K562 (cell line): ENCODE results near the gene MEAK7. TPM values are rescaled to one million over a fixed set of nuclear protein-coding genes. Genes with fewer than 3 reads are reported as not detected.

Experiments
- ATAC-seq: fragments of 200-7000 bp; cut with Tn5 transposase; 3 replicates; pipeline ENCODE4 v1.9.1; 2020; ENCODE audit warnings: moderate library complexity
- BruUV-seq: library from RNA; stranded (reverse); fragments of 400-500 nt; replicated peaks from 2 replicates; lab custom pipeline; 2021; lab: Mats Ljungman, UMichigan
- CTCF ChIA-PET: fragments of 300-600 bp; formaldehyde crosslinking; extraction: SDS; loops from one replicate; lab custom pipeline; 2021; ENCODE audit warnings: low intra/inter-chr PET ratio; lab: Yijun Ruan, JAX
- POLR2A ChIA-PET: fragments of 300-600, 350-650 bp; sonication (Branson Sonifier 250); formaldehyde crosslinking; extraction: SDS; loops from one replicate; lab custom pipeline; 2021; ENCODE audit warnings: antibody characterized with exemption, inconsistent platforms; lab: Yijun Ruan, JAX
- DNase-seq, 4 experiments: peaks; one replicate each; pipeline versions ENCODE4 v3.0.0 to v3.0.0-alpha.2; 2011 to 2018; ENCODE audit warnings: low spot score in 3 of 4, mixed read lengths in 3 of 4; ENCODE audit errors: extremely low read depth in 1 of 4
- FAIRE-seq: peaks from 2 replicates; lab custom pipeline; 2011; peaks lifted over from hg19 to GRCh38; lab: Jason Lieb, UNC
- H2AFZ ChIP-seq: 2 replicates; pipeline ENCODE4 v1.6.0; 2011; ENCODE audit warnings: low read depth, low read length, control low read depth, inconsistent platforms
- H3K27ac ChIP-seq: fragments of 200-600 bp; 3 replicates; pipeline ENCODE4 v1.8.0; 2011; ENCODE audit warnings: low read depth, mild to moderate bottlenecking, control low read depth, inconsistent platforms, low read length, moderate library complexity, mixed read lengths; ENCODE audit errors: extremely low read depth
- H3K27me3 ChIP-seq, 2 experiments: fragments of 300-600 bp in 1 of 2; 2 replicates in 1 of 2; 3 replicates in 1 of 2; pipeline versions ENCODE4 v1.6.0 to v1.8.0; 2011; ENCODE audit warnings: inconsistent platforms in 2 of 2, low read length in 2 of 2, mild to moderate bottlenecking in 1 of 2, mixed read lengths in 1 of 2, moderate library complexity in 1 of 2; ENCODE audit not compliant: control insufficient read depth in 2 of 2, insufficient read depth in 2 of 2
- H3K36me3 ChIP-seq: fragments of 300-600 bp; 3 replicates; pipeline ENCODE4 v1.8.0; 2011; ENCODE audit warnings: mild to moderate bottlenecking, low read length, inconsistent platforms; ENCODE audit not compliant: control insufficient read depth, insufficient read depth
- H3K4me1 ChIP-seq, 2 experiments: fragments of 200-600 bp in 1 of 2; replicated peaks in 1 of 2; 2 replicates in 1 of 2; 3 replicates in 1 of 2; pipeline versions ENCODE4 v1.5.1 to v1.8.0; 2011; ENCODE audit warnings: inconsistent platforms in 2 of 2, low read length in 2 of 2, mild to moderate bottlenecking in 1 of 2, mixed read lengths in 1 of 2, moderate library complexity in 1 of 2; ENCODE audit not compliant: control insufficient read depth in 2 of 2, insufficient read depth in 2 of 2
- H3K4me2 ChIP-seq: 2 replicates; pipeline ENCODE4 v1.6.1; 2011; ENCODE audit warnings: low read length, control low read depth, inconsistent platforms, mixed read lengths; ENCODE audit not compliant: insufficient read depth
- H3K4me3 ChIP-seq: fragments of 200-600 bp; sonication (generic), shearing (Covaris generic); 2 replicates; pipeline ENCODE4 v1.5.1; 2016; ENCODE audit warnings: control low read depth, inconsistent platforms
- H3K79me2 ChIP-seq: fragments of 200-600 bp; 3 replicates; pipeline ENCODE4 v1.8.0; 2011; ENCODE audit warnings: low read length, inconsistent platforms; ENCODE audit not compliant: control insufficient read depth, insufficient read depth
- H3K9ac ChIP-seq, 2 experiments: 2 replicates each; pipeline versions ENCODE4 v1.6.0 to v1.6.1; 2011; ENCODE audit warnings: low read depth in 2 of 2, low read length in 2 of 2, control low read depth in 1 of 2, inconsistent platforms in 1 of 2, mild to moderate bottlenecking in 1 of 2, mixed read lengths in 1 of 2; ENCODE audit not compliant: insufficient read depth in 1 of 2
- H3K9me1 ChIP-seq: one replicate; pipeline ENCODE4 v1.6.0; 2011; ENCODE audit warnings: inconsistent platforms, mild to moderate bottlenecking, low read length, moderate library complexity; ENCODE audit not compliant: control insufficient read depth, insufficient read depth
- H3K9me3 ChIP-seq: replicated peaks from 2 replicates; pipeline ENCODE4 v1.5.1; 2011; ENCODE audit warnings: low read depth, low read length, inconsistent platforms; ENCODE audit not compliant: control insufficient read depth, insufficient read depth
- H4K20me1 ChIP-seq: replicated peaks from 2 replicates; pipeline ENCODE4 v1.6.1; 2011; ENCODE audit warnings: low read length, inconsistent platforms, mixed read lengths; ENCODE audit not compliant: control insufficient read depth, insufficient read depth
- FOXP1 ChIP-seq: sonication (generic); formaldehyde crosslinking; IDR thresholded peaks from 2 replicates; pipeline ENCODE4 v1.8.0; 2022; ENCODE audit warnings: mild to moderate bottlenecking, missing genetic modification reagents
- KDM5B ChIP-seq: fragments of 200-600 bp; sonication (generic); IDR thresholded peaks from 2 replicates; pipeline ENCODE4 v1.6.1; 2012; ENCODE audit warnings: low read depth, mild to moderate bottlenecking, moderate library complexity, low read length, control low read depth, inconsistent platforms; ENCODE audit not compliant: insufficient replicate concordance
- PREB ChIP-seq: sonication (generic); formaldehyde crosslinking; IDR thresholded peaks from 2 replicates; pipeline ENCODE4 v1.8.1; 2023; ENCODE audit warnings: mild to moderate bottlenecking, missing genetic modification reagents
- RBM22 ChIP-seq: fragments of 200-400 bp; formaldehyde crosslinking; IDR thresholded peaks from 2 replicates; pipeline ENCODE4 v1.6.1; 2018; ENCODE audit warnings: low read length, low read depth; ENCODE audit not compliant: poor library complexity, severe bottlenecking
- RREB1 ChIP-seq: fragments of 250-450 bp; sonication (Bioruptor Pico); IDR thresholded peaks from 2 replicates; pipeline ENCODE4 v1.4.0; 2020
- ZNF146 ChIP-seq: IDR thresholded peaks from one replicate; pipeline ENCODE4 v1.6.1; 2018; ENCODE audit warnings: missing compliant biosample characterization; ENCODE audit not compliant: unreplicated experiment
- WGBS: fragments of 100-300 bp; shearing (Covaris generic); methylation state at CpG from one replicate; pipeline ENCODE4 v1.1.6; 2016; ENCODE audit warnings: low coverage, mixed read lengths; ENCODE audit not compliant: insufficient coverage; ENCODE audit errors: missing lambda C conversion rate; 5-methylcytosine and 5-hydroxymethylcytosine counted together
- in situ Hi-C: fragments of 300-500 bp; cut with MboI; formaldehyde crosslinking; loops from 4 replicates; pipeline ENCODE4 v1.15.0; 2018; ENCODE audit warnings: inconsistent platforms, mixed read lengths
- intact Hi-C: fragments of 100-400 bp; cut with micrococcal nuclease; formaldehyde crosslinking; loops from 2 replicates; pipeline ENCODE4 v1.14.2; 2022
- polyA plus RNA-seq, 8 experiments: library from polyadenylated mRNA; depleted of rRNA in 4 of 8; stranded (reverse) in 5 of 8; unstranded in 3 of 8; fragments of >200 nt; fragmentation: Nextera tagmentation in 2 of 8; fragmentation: Illumina TruSeq in 1 of 8; extraction: Ambion mirVana in 2 of 8; extraction: Trizol in 1 of 8; gene quantifications; 2 replicates each; pipeline versions ENCODE4 v1.2.1 to v1.2.3, GENCODE V29; 2011 to 2014; ENCODE audit warnings: inconsistent platforms in 1 of 8, missing spikeins in 1 of 8
- total RNA-seq, 7 experiments: library from RNA; depleted of rRNA in 6 of 7; stranded (reverse); fragments of >200 nt in 6 of 7; fragmentation: Illumina TruSeq in 2 of 7; extraction: Trizol in 2 of 7; gene quantifications; 2 replicates each; pipeline versions ENCODE4 v1.2.1 to v1.2.3, GENCODE V29; 2011 to 2021; ENCODE audit warnings: low replicate concordance in 1 of 7
- TF ChIP-seq, protein P1 (sequence below), 2 experiments: fragments of 450-650 bp; IDR thresholded peaks; 2 replicates each; pipeline ENCODE4 v1.6.1; 2016
- TF ChIP-seq, protein P2 (sequence below): fragments of 450-650 bp; conservative IDR thresholded peaks from 2 replicates; pipeline ENCODE4 v1.6.1; 2016; ENCODE audit warnings: missing genetic modification characterization, low read depth, mild to moderate bottlenecking, control low read depth, missing compliant biosample characterization
- TF ChIP-seq, protein P3 (sequence below): fragments of 250-450 bp; sonication (Bioruptor Pico); IDR thresholded peaks from 2 replicates; pipeline ENCODE4 v1.4.0; 2020

MEAK7 gene
- total and polyA plus RNA-seq, 9 of the 15 experiments (the other 6 are each of a cell fraction or from before 2014, with no cell fraction given), result 1.4 to 14.5 (median 6.3) TPM

DNA sequence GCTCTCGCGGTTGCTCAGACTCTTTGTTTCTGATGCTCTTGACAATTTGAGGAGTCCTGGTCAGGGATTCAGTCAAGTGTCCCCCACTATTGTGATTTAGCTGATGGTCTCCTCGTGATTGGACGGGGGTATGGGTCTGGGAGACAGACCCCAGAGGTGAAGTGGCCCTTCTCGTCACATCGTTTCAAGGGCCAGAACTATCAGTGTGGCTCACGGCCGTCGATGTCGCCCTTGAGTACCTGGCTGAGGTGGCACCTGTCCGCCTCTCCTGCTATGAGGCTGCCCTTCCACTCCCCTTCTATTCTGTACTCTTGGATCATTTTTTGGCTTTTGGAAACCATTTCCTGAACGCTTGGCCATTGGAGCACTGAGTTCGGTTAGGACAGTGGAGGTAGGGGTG lies 7.4 kb upstream of the MEAK7 start:
- 0 out of 2 replicates have a peak, but pooled peaks cover 4% of the 10 kb centered on the region for H4K20me1 ChIP-seq
- H2AFZ ChIP-seq, result peak overlapping the region; percentile 16; the same call in 1 of the 2 replicates
- no peak overlapping the region for H3K4me3 ChIP-seq
- H3K9me3 ChIP-seq, result no peaks in the 10 kb centered on the region
- ATAC-seq (no peak), DNase-seq (no peak), FAIRE-seq (no peak)
- H3K9ac ChIP-seq, result no peak overlapping the region
- in situ Hi-C loops (loop anchor here (5.0 kb wide), 3 partner anchors 110 to 460 kb away; no protein-coding TSS in a partner anchor), intact Hi-C loops (loop anchor here (1.0 to 5.0 kb wide), 5 partner anchors 40 to 459 kb away; partner anchors contain the start of gene COTL1)
- H3K79me2 ChIP-seq, result no peaks in the 10 kb centered on the region
- ChIA-PET CTCF (interaction anchor here (1.1 to 7.9 kb wide), 7 partner anchors 109 to 461 kb away, joined by 3 to 120 read pairs (median 9); partner anchors contain the start of gene COTL1), POLR2A (interaction anchor here (0.7 kb wide), 1 partner anchor 41 kb away, joined by 3 read pairs; no protein-coding TSS in a partner anchor)
- peaks cover 0 to 7% of the 10 kb centered on the region in 2 experiments; a peak in 1 of 5 replicates for H3K27me3 ChIP-seq
- peak overlapping the region; percentile 32; the same call in 1 of the 2 replicates for H3K4me2 ChIP-seq
- no peak overlapping the region for H3K27ac ChIP-seq
- H3K9me1 ChIP-seq, result no peaks in the 10 kb centered on the region
- 30% methylated on average over 13 of the region's 13 CpGs for whole genome bisulfite sequencing
- H3K36me3 ChIP-seq, result no peaks in the 10 kb centered on the region
- H3K4me1 ChIP-seq, result peaks cover 7 to 15% of the 10 kb centered on the region in 2 experiments; a peak in 4 of 5 replicates
- BruUV-seq, result no TSS peak
- TF ChIP-seq ZNF146 (CRISPR knock-in tag) (no peak), KDM5B (no peak), RREB1 (CRISPR knock-in tag) (0 out of 2 replicates have a peak, but pooled peaks have one; percentile 47), RBM22 (no peak), PREB (CRISPR knock-in tag) (no peak), FOXP1 (CRISPR knock-in tag) (0 out of 2 replicates have a peak, but pooled peaks have one; percentile 31)
- TF ChIP-seq, protein P1, sequence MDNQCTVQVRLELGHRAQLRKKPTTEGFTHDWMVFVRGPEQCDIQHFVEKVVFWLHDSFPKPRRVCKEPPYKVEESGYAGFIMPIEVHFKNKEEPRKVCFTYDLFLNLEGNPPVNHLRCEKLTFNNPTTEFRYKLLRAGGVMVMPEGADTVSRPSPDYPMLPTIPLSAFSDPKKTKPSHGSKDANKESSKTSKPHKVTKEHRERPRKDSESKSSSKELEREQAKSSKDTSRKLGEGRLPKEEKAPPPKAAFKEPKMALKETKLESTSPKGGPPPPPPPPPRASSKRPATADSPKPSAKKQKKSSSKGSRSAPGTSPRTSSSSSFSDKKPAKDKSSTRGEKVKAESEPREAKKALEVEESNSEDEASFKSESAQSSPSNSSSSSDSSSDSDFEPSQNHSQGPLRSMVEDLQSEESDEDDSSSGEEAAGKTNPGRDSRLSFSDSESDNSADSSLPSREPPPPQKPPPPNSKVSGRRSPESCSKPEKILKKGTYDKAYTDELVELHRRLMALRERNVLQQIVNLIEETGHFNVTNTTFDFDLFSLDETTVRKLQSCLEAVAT (IDR thresholded peaks at IDR 0.05), result no peak
- TF ChIP-seq, protein P2, sequence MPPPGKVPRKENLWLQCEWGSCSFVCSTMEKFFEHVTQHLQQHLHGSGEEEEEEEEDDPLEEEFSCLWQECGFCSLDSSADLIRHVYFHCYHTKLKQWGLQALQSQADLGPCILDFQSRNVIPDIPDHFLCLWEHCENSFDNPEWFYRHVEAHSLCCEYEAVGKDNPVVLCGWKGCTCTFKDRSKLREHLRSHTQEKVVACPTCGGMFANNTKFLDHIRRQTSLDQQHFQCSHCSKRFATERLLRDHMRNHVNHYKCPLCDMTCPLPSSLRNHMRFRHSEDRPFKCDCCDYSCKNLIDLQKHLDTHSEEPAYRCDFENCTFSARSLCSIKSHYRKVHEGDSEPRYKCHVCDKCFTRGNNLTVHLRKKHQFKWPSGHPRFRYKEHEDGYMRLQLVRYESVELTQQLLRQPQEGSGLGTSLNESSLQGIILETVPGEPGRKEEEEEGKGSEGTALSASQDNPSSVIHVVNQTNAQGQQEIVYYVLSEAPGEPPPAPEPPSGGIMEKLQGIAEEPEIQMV (tag), result no peak
- TF ChIP-seq, protein P3, sequence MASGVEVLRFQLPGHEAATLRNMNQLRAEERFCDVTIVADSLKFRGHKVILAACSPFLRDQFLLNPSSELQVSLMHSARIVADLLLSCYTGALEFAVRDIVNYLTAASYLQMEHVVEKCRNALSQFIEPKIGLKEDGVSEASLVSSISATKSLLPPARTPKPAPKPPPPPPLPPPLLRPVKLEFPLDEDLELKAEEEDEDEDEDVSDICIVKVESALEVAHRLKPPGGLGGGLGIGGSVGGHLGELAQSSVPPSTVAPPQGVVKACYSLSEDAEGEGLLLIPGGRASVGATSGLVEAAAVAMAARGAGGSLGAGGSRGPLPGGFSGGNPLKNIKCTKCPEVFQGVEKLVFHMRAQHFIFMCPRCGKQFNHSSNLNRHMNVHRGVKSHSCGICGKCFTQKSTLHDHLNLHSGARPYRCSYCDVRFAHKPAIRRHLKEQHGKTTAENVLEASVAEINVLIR (CRISPR knock-in tag), result no peak
